DOHH2 (cell line): Measurements from ENCODE around the gene FHL3.

Source experiments
- EZH2phosphoT487 ChIP-seq: fragments of 200-600 bp; sonication (generic); IDR thresholded peaks from 2 replicates; pipeline ENCODE4 v1.6.1; 2017; ENCODE audit warnings: borderline replicate concordance, mild to moderate bottlenecking, antibody characterized with exemption, low read length, moderate library complexity, mixed read lengths
- TF ChIP-seq, protein P1 (sequence below): fragments of 200-600 bp; sonication (generic); IDR thresholded peaks from one replicate; pipeline ENCODE4 v1.5.1; 2014; ENCODE audit warnings: antibody characterized with exemption, mild to moderate bottlenecking, low read depth, low read length; ENCODE audit not compliant: poor library complexity, severe bottlenecking

DNA sequence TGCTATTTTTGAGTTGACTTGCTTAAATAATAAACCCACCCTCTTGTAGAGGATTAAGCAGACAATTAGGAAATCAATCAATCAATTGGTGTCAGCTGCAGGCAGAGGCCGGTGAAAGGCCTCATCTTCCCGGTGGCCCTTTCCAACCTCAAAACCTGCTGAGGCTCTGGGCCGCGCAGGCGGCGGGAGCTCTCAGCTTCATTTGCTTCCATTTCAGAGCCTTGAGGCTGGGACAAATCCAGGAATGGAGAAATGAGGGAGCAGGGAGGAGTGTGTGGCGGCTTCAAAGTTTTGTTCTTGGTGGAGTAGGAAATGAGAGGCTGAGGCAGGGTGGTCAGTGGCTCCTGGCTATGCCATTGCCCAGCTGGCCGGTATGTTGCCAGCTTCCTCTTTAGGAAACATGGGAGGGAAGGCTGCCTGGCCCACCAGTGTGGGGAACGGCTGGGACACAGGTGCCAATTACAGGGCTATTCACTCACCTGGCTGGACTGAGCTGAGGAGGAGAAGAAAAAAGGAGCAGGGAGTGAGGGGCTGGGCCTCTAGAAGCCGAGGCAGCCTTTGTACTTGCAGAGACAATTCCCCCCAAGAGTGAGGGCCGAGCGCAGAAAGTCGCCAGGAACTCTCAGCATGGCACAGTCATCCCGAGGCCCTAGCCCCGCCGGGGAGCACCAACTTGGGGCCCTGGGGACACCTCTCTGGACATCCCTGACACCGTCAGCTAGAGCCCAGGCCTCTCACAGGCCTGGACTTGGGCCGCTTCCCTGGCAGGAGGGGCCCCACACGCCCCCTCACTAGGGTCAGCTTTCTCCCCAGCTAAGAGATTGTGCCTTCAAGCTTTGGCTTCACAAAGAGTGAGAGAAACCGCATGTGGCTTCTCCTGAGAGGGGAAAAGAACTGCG is 36.9 kb upstream of the FHL3 start:
- TF ChIP-seq, protein P1, sequence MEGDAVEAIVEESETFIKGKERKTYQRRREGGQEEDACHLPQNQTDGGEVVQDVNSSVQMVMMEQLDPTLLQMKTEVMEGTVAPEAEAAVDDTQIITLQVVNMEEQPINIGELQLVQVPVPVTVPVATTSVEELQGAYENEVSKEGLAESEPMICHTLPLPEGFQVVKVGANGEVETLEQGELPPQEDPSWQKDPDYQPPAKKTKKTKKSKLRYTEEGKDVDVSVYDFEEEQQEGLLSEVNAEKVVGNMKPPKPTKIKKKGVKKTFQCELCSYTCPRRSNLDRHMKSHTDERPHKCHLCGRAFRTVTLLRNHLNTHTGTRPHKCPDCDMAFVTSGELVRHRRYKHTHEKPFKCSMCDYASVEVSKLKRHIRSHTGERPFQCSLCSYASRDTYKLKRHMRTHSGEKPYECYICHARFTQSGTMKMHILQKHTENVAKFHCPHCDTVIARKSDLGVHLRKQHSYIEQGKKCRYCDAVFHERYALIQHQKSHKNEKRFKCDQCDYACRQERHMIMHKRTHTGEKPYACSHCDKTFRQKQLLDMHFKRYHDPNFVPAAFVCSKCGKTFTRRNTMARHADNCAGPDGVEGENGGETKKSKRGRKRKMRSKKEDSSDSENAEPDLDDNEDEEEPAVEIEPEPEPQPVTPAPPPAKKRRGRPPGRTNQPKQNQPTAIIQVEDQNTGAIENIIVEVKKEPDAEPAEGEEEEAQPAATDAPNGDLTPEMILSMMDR: no peak
- TF ChIP-seq EZH2phosphoT487: no peak
